Measurements from ENCODE around the gene LINC00632.

DNA sequence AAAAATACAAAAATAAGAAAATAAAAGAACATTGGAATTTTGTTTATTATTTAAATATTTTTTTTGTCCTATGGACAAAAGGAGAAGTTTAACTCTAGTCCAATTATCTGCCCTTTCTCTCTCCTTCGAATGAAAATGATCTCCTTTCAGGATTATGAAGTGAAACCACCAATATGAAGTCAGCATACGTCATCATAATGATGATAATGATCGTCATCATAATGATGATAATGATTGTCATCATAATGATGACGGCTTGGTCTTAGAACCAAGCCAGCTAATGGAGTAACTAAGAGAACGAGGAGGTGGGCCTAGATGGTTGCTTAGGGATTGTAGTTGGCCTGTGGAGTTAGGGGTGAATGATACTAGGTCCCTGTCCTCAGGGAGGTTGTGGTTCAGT lies 21.9 kb upstream of the LINC00632 start:
- TF ChIP-seq, protein P1, sequence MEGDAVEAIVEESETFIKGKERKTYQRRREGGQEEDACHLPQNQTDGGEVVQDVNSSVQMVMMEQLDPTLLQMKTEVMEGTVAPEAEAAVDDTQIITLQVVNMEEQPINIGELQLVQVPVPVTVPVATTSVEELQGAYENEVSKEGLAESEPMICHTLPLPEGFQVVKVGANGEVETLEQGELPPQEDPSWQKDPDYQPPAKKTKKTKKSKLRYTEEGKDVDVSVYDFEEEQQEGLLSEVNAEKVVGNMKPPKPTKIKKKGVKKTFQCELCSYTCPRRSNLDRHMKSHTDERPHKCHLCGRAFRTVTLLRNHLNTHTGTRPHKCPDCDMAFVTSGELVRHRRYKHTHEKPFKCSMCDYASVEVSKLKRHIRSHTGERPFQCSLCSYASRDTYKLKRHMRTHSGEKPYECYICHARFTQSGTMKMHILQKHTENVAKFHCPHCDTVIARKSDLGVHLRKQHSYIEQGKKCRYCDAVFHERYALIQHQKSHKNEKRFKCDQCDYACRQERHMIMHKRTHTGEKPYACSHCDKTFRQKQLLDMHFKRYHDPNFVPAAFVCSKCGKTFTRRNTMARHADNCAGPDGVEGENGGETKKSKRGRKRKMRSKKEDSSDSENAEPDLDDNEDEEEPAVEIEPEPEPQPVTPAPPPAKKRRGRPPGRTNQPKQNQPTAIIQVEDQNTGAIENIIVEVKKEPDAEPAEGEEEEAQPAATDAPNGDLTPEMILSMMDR (IDR thresholded peaks at IDR 0.05), result no peak
- TF ChIP-seq POLR2AphosphoS5 (IDR thresholded peaks at IDR 0.05), result no peak

Data from breast epithelium (tissue), 3 donors.